ENCODE measurements around the gene GABRD. TPM values are rescaled to one million over a fixed set of nuclear protein-coding genes. Genes with fewer than 3 reads are reported as not detected.

The GABRD gene
- total and polyA plus RNA-seq, 2 of the 13 experiments (the other 11 are each of a cell fraction or from before 2014, with no cell fraction given) = not detected

GRCh38 chr1:2049718-2050431, 30.7 kb downstream of the GABRD start, which contains the start of gene PRKCZ (continued):
- TF ChIP-seq PLSCR1 (CRISPR knock-in tag; IDR thresholded peaks at IDR 0.05; ENCODE audit: borderline replicate concordance) = no peak
- no peak for TF ChIP-seq MLX (CRISPR knock-in tag; IDR thresholded peaks at IDR 0.05)
- no peak for TF ChIP-seq ONECUT2 (CRISPR knock-in tag; IDR thresholded peaks at IDR 0.05)
- no peak for TF ChIP-seq PBX2 (CRISPR knock-in tag; IDR thresholded peaks at IDR 0.05)
- TF ChIP-seq HNF4G (IDR thresholded peaks at IDR 0.05; ENCODE audit: borderline replicate concordance, low read depth, low read length) = no peak
- TF ChIP-seq HNF4G (CRISPR knock-in tag; IDR thresholded peaks at IDR 0.05; ENCODE audit: borderline replicate concordance, low read depth) = no peak
- peak; percentile 83 for TF ChIP-seq NFYB (CRISPR knock-in tag; IDR thresholded peaks at IDR 0.05)
- 0 out of 2 replicates have a peak, but pooled peaks have one; percentile 45 for TF ChIP-seq ZNF296 (CRISPR knock-in tag; conservative IDR thresholded peaks at IDR 0.05)
- TF ChIP-seq RXRA (CRISPR knock-in tag; IDR thresholded peaks at IDR 0.05) = peak; percentile 86; the same call in 1 of the 2 replicates
- peak; percentile 54; the same call in 1 of the 2 replicates for TF ChIP-seq EEA1 (CRISPR knock-in tag; IDR thresholded peaks at IDR 0.05; ENCODE audit: borderline replicate concordance)
- no peak for TF ChIP-seq STAT5B (CRISPR knock-in tag; IDR thresholded peaks at IDR 0.05)
- TF ChIP-seq AHR (CRISPR knock-in tag; IDR thresholded peaks at IDR 0.05) = 0 out of 2 replicates have a peak, but pooled peaks have one; percentile 12
- TF ChIP-seq HIVEP1 (CRISPR knock-in tag; IDR thresholded peaks at IDR 0.05) = peak; percentile 79
- no peak; the same call in 1 of the 2 replicates for TF ChIP-seq ZNF609 (CRISPR knock-in tag; IDR thresholded peaks at IDR 0.05; ENCODE audit: borderline replicate concordance)
- peak; percentile 34; the same call in 1 of the 2 replicates for TF ChIP-seq ZNF281 (CRISPR knock-in tag; IDR thresholded peaks at IDR 0.05; ENCODE audit: borderline replicate concordance)
- TF ChIP-seq FIP1L1 (IDR thresholded peaks at IDR 0.05; ENCODE audit: borderline replicate concordance, insufficient read depth, low read depth, low read length) = no peak
- TF ChIP-seq MTF2 (CRISPR knock-in tag; IDR thresholded peaks at IDR 0.05; ENCODE audit: borderline replicate concordance) = no peak
- TF ChIP-seq RFX5 (IDR thresholded peaks at IDR 0.05; ENCODE audit: low read depth, low read length) = peak; percentile 97
- no peak for TF ChIP-seq ZNF660 (CRISPR knock-in tag; IDR thresholded peaks at IDR 0.05; ENCODE audit: borderline replicate concordance, low read depth)

Data from HepG2 (cell line).